Measurements from ENCODE around the gene MRPL20. TPM values are rescaled to one million over a fixed set of nuclear protein-coding genes. Genes with fewer than 3 reads are reported as not detected.
A peak's percentile ranks its signal among the peaks of the same experiment; 100 is the strongest.
"Not testable (repeated sequence)": the region's sequence is repeated elsewhere in the genome, so short reads cannot be mapped to it uniquely, and the experiment has no call there.

The MRPL20 gene
- total RNA-seq, 1 experiment from 2014 or later = 110 TPM

- H3K9me3 Mint-ChIP-seq (ENCODE audit: unreplicated experiment) = no peaks in the 10 kb centered on the region
- ChIA-PET CTCF (interaction anchor here (0.6 kb wide), 1 partner anchor 239 kb away, joined by 3 read pairs; no protein-coding TSS in a partner anchor), POLR2A (interaction anchor here (0.6 to 0.7 kb wide), 3 partner anchors 14 to 31 kb away, joined by 4 to 6 read pairs (median 4); partner anchors contain the start of gene CCNL2)
- peaks cover 5% of the 10 kb centered on the region for H3K4me1 Mint-ChIP-seq (ENCODE audit: low read depth, unreplicated experiment)
- DNase-seq = peak in 1 of 2 experiments; percentile 73
- Histone ChIP-seq H3K9me3 (no peaks in the 10 kb centered on the region), H3K4me3 (ENCODE audit: low read depth, low read length) (no peak overlapping the region), H3K36me3 (ENCODE audit: control insufficient read depth, insufficient read depth, low read length) (no peaks in the 10 kb centered on the region), H3K27me3 (replicated peaks; ENCODE audit: control insufficient read depth, insufficient read depth, low read length) (no peaks in the 10 kb centered on the region), H3K4me1 (peaks cover 63% of the 10 kb centered on the region)
- intact Hi-C loops (cut with micrococcal nuclease; ENCODE audit: unreplicated experiment) = loop anchor here (5.0 kb wide), 1 partner anchor 33 kb away; the partner anchor contains the start of gene CCNL2
- H3K36me3 Mint-ChIP-seq (ENCODE audit: insufficient read depth, unreplicated experiment) = peaks cover 8% of the 10 kb centered on the region
- peak overlapping the region; percentile 59 for H3K27ac Mint-ChIP-seq (ENCODE audit: unreplicated experiment)
- no peak overlapping the region for H3K4me3 Mint-ChIP-seq (ENCODE audit: unreplicated experiment)
- no TSS peak for BruUV-seq (replicated peaks)
- no peak for TF ChIP-seq CTCF (IDR thresholded peaks at IDR 0.05; ENCODE audit: insufficient read depth in 1 of 2, low read depth in 1 of 2, low read length in 1 of 2, severe bottlenecking in 1 of 2, unreplicated experiment in 1 of 2)
- H3K27me3 Mint-ChIP-seq (ENCODE audit: insufficient read depth, unreplicated experiment) = no peaks in the 10 kb centered on the region
Observed at GRCh38 chr1:1430114-1430982, 23.3 kb upstream of the MRPL20 start.

DNA sequence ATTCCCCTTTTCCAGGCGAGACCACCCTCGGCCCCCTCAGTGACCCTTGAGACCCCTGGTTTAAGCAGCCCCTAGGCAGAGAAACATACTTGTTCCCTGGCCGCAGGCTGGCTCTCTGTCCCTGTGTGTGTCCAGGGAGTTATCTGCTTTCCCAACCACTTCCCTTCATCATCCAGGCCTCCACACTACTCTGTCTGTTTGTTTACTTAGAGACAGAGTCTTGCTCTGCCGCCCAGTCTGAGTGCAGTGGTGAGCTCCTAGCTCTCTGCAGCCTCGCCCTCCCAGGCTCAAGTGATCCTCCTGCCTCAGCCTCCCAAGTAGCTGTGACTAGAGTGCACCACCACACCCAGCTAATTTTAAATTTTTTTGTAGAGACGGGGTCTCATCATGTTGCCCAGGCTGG lies 22.6 kb upstream of the MRPL20 start:
- Mint-ChIP-seq H3K9me3 (ENCODE audit: unreplicated experiment) (no peaks in the 10 kb centered on the region), H3K27me3 (ENCODE audit: insufficient read depth, unreplicated experiment) (no peaks in the 10 kb centered on the region), H3K27ac (ENCODE audit: unreplicated experiment) (peak overlapping the region; percentile 59), H3K4me1 (ENCODE audit: low read depth, unreplicated experiment) (peaks cover 5% of the 10 kb centered on the region), H3K36me3 (ENCODE audit: insufficient read depth, unreplicated experiment) (peaks cover 2% of the 10 kb centered on the region), H3K4me3 (ENCODE audit: unreplicated experiment) (no peak overlapping the region)
- no TSS peak for BruUV-seq (replicated peaks)
- no peaks in the 10 kb centered on the region for H3K9me3 ChIP-seq
- DNase-seq = no peak
- TF ChIP-seq CTCF (IDR thresholded peaks at IDR 0.05; ENCODE audit: insufficient read depth in 1 of 2, low read depth in 1 of 2, low read length in 1 of 2, severe bottlenecking in 1 of 2, unreplicated experiment in 1 of 2) = no peak
- no peak overlapping the region for H3K4me3 ChIP-seq (ENCODE audit: low read depth, low read length)
- intact Hi-C loops (cut with micrococcal nuclease; ENCODE audit: unreplicated experiment) = loop anchor here (5.0 kb wide), 1 partner anchor 32 kb away; the partner anchor contains the start of gene CCNL2
- peaks cover 56% of the 10 kb centered on the region for H3K4me1 ChIP-seq
- ChIA-PET POLR2A (no interaction called here), CTCF (no interaction called here)
- H3K36me3 ChIP-seq (ENCODE audit: control insufficient read depth, insufficient read depth, low read length) = no peaks in the 10 kb centered on the region
- no peaks in the 10 kb centered on the region for H3K27me3 ChIP-seq (replicated peaks; ENCODE audit: control insufficient read depth, insufficient read depth, low read length)

- H3K4me3 Mint-ChIP-seq (ENCODE audit: unreplicated experiment); H3K9me3 ChIP-seq; H3K4me3 ChIP-seq (ENCODE audit: low read depth, low read length); BruUV-seq (replicated peaks); intact Hi-C loops (cut with micrococcal nuclease; ENCODE audit: unreplicated experiment); POLR2A ChIA-PET; H3K27me3 ChIP-seq (replicated peaks; ENCODE audit: control insufficient read depth, insufficient read depth, low read length); H3K36me3 Mint-ChIP-seq (ENCODE audit: insufficient read depth, unreplicated experiment); DNase-seq; CTCF ChIA-PET; H3K27me3 Mint-ChIP-seq (ENCODE audit: insufficient read depth, unreplicated experiment); H3K9me3 Mint-ChIP-seq (ENCODE audit: unreplicated experiment); H3K4me1 Mint-ChIP-seq (ENCODE audit: low read depth, unreplicated experiment); H3K36me3 ChIP-seq (ENCODE audit: control insufficient read depth, insufficient read depth, low read length): not testable (repeated sequence)
- H3K4me1 ChIP-seq = peaks cover 49% of the 10 kb centered on the region
- peak overlapping the region; percentile 45 for H3K27ac Mint-ChIP-seq (ENCODE audit: unreplicated experiment)
Observed at GRCh38 chr1:1428967-1429366, 21.9 kb upstream of the MRPL20 start.
